Ishikawa (cell line): Measurements from ENCODE around the gene MKRN1.

Experiments
- CEBPB ChIP-seq: IDR thresholded peaks from 2 replicates; pipeline ENCODE4 v1.6.1; 2012
- EP300 ChIP-seq: IDR thresholded peaks from 2 replicates; pipeline ENCODE4 v1.6.1; 2012; ENCODE audit warnings: borderline replicate concordance
- RAD21 ChIP-seq: IDR thresholded peaks from 2 replicates; pipeline ENCODE4 v1.6.1; 2012; ENCODE audit warnings: low read depth
- TCF12 ChIP-seq: IDR thresholded peaks from 2 replicates; pipeline ENCODE4 v1.6.1; 2012; ENCODE audit warnings: low read depth
- YY1 ChIP-seq: IDR thresholded peaks from 2 replicates; pipeline ENCODE4 v1.6.1; 2012; ENCODE audit warnings: low read depth
- TF ChIP-seq, protein P1 (sequence below): IDR thresholded peaks from 2 replicates; pipeline ENCODE4 v1.6.1; 2012

DNA sequence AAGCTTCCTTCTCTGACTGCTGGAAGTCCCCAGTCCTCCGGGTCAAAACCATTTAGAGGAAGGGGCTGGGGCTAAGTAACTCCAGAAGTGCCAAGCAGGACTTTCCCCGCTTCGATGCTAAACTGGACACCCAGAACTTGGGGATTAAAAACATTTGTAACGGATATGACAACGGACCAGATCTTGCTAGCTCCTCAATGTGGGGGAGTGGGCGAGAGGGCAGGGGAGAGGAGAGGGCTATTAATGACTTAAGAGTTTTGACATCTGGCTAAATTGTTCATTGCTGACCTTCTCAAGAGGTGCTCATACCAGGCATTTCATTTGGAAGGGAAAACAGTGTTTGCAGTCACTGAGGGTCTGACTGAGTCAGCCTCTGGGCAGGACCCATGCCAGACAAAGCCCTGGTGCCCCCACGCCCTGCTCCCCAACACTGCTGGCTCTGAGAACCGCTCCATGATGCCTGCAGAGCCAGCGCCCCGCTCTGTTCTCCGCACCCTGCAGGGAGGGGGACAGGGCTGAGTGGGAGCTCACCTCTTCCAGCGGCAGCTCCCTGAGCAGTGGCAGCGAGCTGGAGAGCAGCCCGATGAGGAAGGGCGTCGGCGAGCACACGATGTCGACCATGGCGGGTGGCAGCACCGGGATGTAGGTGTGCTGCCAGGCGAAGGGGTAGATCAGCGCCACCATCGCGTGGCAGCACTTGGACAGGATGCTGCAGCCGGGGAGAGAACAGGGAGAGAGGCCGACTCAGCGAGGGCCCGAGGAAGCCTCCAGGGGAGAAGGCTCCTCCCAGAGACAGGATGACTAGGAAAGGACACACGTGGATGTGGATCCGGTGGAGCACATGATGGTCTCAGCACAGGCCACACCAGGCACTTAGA lies 47.7 kb upstream of the MKRN1 start:
- TF ChIP-seq EP300 (no peak), TCF12 (no peak), RAD21 (no peak), YY1 (no peak), CEBPB (no peak)
- TF ChIP-seq, protein P1, sequence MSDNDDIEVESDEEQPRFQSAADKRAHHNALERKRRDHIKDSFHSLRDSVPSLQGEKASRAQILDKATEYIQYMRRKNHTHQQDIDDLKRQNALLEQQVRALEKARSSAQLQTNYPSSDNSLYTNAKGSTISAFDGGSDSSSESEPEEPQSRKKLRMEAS = no peak
